Transverse colon (tissue), 3 donors: ENCODE data around the gene DCPS.
"Not testable (repeated sequence)": the region's sequence is repeated elsewhere in the genome, so short reads cannot be mapped to it uniquely, and the experiment has no call there.

Source experiments
- EP300 ChIP-seq: sonication (generic); formaldehyde crosslinking; IDR thresholded peaks from one replicate; pipeline ENCODE4 v1.6.1; 2017; ENCODE audit warnings: antibody characterized with exemption, low read depth
- POLR2A ChIP-seq: fragments of 450-650 bp; IDR thresholded peaks from one replicate; pipeline ENCODE4 v1.6.1; 2016; ENCODE audit warnings: antibody characterized with exemption, mild to moderate bottlenecking, moderate library complexity
- TF ChIP-seq, protein P1 (sequence below), 5 experiments: fragments of 200-600 bp in 3 of 5; fragments of 450-650 bp in 2 of 5; sonication (generic) in 3 of 5; IDR thresholded peaks; 1 replicate in 2 of 5; 2 replicates in 3 of 5; pipeline ENCODE4 v1.5.1; 2016 to 2017; ENCODE audit warnings: antibody characterized with exemption in 5 of 5, inconsistent platforms in 3 of 5, mild to moderate bottlenecking in 2 of 5, moderate library complexity in 1 of 5

DNA sequence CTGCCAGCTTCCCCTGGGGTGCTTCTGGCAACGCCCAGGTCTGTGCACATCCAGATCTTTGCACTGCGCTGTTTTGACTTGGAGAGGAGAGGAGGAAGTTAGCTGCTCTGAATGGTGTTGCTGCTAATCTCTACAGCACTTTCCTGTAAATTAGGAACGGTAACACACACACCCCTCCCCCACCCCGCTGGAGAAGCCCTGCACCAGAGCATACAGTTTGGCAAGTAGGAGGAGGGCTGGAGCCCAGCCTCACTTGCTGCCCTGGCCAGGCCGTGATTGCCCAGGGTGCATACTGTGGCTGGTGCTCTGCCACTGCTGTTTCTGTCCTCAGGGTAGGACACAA lies 82.8 kb downstream of the DCPS start:
- TF ChIP-seq, protein P1, sequence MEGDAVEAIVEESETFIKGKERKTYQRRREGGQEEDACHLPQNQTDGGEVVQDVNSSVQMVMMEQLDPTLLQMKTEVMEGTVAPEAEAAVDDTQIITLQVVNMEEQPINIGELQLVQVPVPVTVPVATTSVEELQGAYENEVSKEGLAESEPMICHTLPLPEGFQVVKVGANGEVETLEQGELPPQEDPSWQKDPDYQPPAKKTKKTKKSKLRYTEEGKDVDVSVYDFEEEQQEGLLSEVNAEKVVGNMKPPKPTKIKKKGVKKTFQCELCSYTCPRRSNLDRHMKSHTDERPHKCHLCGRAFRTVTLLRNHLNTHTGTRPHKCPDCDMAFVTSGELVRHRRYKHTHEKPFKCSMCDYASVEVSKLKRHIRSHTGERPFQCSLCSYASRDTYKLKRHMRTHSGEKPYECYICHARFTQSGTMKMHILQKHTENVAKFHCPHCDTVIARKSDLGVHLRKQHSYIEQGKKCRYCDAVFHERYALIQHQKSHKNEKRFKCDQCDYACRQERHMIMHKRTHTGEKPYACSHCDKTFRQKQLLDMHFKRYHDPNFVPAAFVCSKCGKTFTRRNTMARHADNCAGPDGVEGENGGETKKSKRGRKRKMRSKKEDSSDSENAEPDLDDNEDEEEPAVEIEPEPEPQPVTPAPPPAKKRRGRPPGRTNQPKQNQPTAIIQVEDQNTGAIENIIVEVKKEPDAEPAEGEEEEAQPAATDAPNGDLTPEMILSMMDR (IDR thresholded peaks at IDR 0.05): not testable (repeated sequence)
- TF ChIP-seq EP300: not testable (repeated sequence)
- peak; percentile 15 for TF ChIP-seq POLR2A
